NCI-H1694 (cell line): ENCODE data around the gene ZNF383.
"Not testable (repeated sequence)": the region's sequence is repeated elsewhere in the genome, so short reads cannot be mapped to it uniquely, and the experiment has no call there.

Experiments used
- DNase-seq: peaks from one replicate; lab custom pipeline; 2025; lab: John Stamatoyannopoulos, UW

ZNF383 gene

GRCh38 chr19:37217775-37218591 lies at the start of gene ZNF383:
ZNF383 (plus strand) TSS chr19:37218214; CDS start chr19:37230454, 12,240 bp downstream.
- peak; percentile 87 for DNase-seq

GRCh38 chr19:37172368-37173366 lies 45.3 kb upstream of the ZNF383 start, which contains the start of gene ZNF585A:
ZNF585A (minus strand) TSS chr19:37172695; CDS start chr19:37169910, 2,785 bp downstream.
- peak; percentile 91 for DNase-seq

- DNase-seq: not testable (repeated sequence)
Measured at GRCh38 chr19:37186071-37186470, 31.9 kb upstream of the ZNF383 start.

GRCh38 chr19:37195248-37195647 lies 22.8 kb upstream of the ZNF383 start:
- DNase-seq: not testable (repeated sequence)

- not testable (repeated sequence) for DNase-seq
Measured at GRCh38 chr19:37197115-37197514, 20.9 kb upstream of the ZNF383 start.

- DNase-seq: no peak
Measured at GRCh38 chr19:37197768-37198167, 20.2 kb upstream of the ZNF383 start.

- no peak for DNase-seq
Measured at GRCh38 chr19:37217480-37217774, 587 bp upstream of the ZNF383 start.

GRCh38 chr19:37218592-37218935 lies 550 bp downstream of the ZNF383 start:
- DNase-seq: no peak

GRCh38 chr19:37220383-37220782 lies 2.4 kb downstream of the ZNF383 start:
- DNase-seq: no peak

- DNase-seq: no peak
Measured at GRCh38 chr19:37221136-37221535, 3.1 kb downstream of the ZNF383 start.

GRCh38 chr19:37226248-37226647 lies 8.2 kb downstream of the ZNF383 start:
- no peak for DNase-seq

- DNase-seq: no peak
Measured at GRCh38 chr19:37227996-37228395, 10.0 kb downstream of the ZNF383 start.

- no peak for DNase-seq
Measured at GRCh38 chr19:37243206-37243632, 25.2 kb downstream of the ZNF383 start.

GRCh38 chr19:37251308-37252229 lies 33.6 kb downstream of the ZNF383 start:
- peak; percentile 67 for DNase-seq

GRCh38 chr19:37263028-37263427 lies 45.0 kb downstream of the ZNF383 start:
- DNase-seq: not testable (repeated sequence)

GRCh38 chr19:37267005-37267404 lies 49.0 kb downstream of the ZNF383 start:
- DNase-seq: not testable (repeated sequence)

GRCh38 chr19:37267755-37268154 lies 49.7 kb downstream of the ZNF383 start:
- DNase-seq: not testable (repeated sequence)

GRCh38 chr19:37280656-37281055 lies 62.6 kb downstream of the ZNF383 start:
- DNase-seq: not testable (repeated sequence)

- DNase-seq: not testable (repeated sequence)
Measured at GRCh38 chr19:37284020-37284419, 66.0 kb downstream of the ZNF383 start.

- DNase-seq: not testable (repeated sequence)
Measured at GRCh38 chr19:37289229-37289628, 71.2 kb downstream of the ZNF383 start.
